GM12801 (cell line): ENCODE data around the gene SUGT1.

Experiments
- TF ChIP-seq, protein P1 (sequence below): IDR thresholded peaks from one replicate; pipeline ENCODE4 v1.5.1; 2011; ENCODE audit warnings: control low read depth; ENCODE audit not compliant: insufficient read length; ENCODE audit errors: extremely low read depth

The SUGT1 gene

DNA sequence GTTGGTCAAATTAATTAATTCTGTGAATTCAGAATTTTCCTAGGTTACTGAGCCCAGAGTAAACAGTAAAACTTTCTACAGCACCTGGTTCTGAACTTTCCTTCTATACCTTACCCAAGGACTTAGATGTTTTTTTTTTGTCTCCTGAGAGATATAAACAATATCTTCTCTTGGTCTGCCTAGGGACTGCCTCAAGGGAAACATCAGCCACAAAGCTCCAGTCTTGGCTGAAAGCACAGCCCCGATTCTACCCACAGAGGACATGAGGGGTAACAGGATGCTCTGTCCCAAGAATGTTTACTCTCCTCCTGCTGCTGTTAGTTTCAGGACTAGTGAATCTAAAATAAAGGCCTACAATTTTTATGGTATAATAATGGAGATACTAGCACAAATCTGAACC is 72.7 kb downstream of the SUGT1 start:
- TF ChIP-seq, protein P1, sequence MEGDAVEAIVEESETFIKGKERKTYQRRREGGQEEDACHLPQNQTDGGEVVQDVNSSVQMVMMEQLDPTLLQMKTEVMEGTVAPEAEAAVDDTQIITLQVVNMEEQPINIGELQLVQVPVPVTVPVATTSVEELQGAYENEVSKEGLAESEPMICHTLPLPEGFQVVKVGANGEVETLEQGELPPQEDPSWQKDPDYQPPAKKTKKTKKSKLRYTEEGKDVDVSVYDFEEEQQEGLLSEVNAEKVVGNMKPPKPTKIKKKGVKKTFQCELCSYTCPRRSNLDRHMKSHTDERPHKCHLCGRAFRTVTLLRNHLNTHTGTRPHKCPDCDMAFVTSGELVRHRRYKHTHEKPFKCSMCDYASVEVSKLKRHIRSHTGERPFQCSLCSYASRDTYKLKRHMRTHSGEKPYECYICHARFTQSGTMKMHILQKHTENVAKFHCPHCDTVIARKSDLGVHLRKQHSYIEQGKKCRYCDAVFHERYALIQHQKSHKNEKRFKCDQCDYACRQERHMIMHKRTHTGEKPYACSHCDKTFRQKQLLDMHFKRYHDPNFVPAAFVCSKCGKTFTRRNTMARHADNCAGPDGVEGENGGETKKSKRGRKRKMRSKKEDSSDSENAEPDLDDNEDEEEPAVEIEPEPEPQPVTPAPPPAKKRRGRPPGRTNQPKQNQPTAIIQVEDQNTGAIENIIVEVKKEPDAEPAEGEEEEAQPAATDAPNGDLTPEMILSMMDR = no peak

DNA sequence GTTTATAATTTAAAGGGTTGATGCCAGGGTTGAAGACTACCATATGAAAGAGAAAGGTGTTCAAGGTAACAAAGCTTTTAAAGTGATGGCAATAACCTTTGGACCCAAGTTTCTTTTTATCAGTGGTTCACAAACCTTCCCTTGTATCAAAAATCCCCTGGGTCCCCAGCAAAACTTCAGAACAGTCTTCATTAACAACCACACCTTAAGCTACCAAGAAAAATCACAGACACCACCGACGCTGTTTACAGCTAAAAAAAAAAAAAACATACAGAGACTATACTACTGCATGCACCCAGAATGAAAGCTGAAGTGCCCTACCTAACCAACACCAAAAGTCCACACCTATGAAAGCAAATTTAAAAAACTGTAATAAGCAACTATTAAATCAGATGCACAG is 73.6 kb downstream of the SUGT1 start:
- TF ChIP-seq, protein P1 = no peak

DNA sequence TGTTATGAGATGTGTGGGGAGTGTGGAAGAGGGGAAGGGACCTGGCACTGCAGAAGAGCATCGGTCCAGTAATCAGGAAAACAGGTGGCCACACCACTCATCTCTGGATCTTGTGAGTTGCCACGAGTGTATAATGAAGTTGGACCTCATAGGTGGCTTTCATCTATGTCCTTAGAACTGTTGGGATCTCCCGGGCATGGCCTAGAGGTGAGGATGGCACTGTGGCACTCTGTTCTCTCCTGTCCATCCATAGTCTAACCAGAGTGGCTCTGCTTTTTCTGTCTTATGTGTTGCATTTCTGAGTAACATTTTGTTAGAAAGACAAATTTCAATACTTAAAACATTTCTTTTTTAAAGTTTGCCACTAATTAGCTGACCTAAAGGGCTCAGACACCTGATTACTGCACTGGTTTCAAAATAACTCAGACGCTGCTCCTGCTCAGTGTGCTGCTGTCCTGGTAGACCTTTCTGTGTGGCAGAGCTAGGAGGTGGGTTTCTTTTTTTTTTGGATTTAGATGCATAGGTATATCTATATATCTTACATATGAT is 81.5 kb downstream of the SUGT1 start:
- TF ChIP-seq, protein P1 = no peak

DNA sequence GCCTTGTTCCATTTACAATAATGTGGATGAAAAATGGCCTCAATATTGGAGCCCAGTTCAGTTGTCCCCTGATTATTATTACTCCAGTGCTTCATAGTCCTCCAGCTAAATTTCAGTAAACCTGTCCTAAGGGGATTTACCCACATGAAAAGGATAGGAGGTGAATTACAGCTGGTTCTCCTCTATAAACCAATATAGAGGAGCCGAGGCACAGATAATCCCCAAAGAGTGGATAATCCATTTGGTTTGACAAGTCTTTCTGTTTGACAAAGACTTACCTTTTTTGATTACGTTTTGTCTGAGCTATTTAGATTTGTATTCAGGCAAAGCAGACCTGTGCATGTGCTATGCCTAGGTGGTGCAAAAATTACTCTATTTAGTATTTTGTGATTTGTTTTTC is 84.3 kb downstream of the SUGT1 start:
- TF ChIP-seq, protein P1 = no peak

DNA sequence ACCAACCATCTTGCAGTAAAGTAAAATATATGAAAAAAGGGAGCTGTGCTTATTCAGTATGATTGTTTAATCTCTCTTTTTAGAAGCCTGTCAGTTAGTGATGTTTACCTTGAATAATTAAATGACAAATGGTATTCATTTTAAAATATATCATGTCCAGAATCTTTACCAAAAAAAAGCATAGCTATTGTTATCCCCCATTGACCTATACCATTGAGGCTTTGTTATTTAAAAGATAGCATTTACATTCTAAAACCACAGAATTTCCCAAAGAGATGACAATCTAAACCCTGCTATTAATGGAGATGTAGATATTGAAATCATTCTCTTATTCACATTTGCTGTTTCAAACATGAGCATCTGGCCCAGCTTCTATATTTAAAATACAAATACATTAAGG is 84.8 kb downstream of the SUGT1 start:
- TF ChIP-seq, protein P1 = no peak

DNA sequence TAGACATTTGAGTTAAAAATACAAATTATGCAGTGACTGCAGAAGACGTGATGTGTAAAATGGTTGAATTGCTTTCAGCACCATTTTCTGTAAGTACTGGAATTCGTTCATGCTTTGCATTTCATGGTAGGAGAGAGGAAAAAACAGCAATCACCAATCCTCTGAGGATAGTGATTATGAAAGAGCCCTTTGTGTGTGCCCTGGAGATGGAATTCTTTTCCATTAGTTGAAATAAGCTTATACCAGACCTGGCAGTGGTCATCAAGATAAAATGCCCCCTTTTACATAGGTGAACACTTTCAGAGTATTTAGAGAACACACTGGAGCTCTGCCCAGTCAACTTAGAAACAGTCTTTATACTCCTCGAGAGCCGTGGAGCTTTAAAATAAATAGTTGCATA is 85.3 kb downstream of the SUGT1 start:
- TF ChIP-seq, protein P1 = no peak

DNA sequence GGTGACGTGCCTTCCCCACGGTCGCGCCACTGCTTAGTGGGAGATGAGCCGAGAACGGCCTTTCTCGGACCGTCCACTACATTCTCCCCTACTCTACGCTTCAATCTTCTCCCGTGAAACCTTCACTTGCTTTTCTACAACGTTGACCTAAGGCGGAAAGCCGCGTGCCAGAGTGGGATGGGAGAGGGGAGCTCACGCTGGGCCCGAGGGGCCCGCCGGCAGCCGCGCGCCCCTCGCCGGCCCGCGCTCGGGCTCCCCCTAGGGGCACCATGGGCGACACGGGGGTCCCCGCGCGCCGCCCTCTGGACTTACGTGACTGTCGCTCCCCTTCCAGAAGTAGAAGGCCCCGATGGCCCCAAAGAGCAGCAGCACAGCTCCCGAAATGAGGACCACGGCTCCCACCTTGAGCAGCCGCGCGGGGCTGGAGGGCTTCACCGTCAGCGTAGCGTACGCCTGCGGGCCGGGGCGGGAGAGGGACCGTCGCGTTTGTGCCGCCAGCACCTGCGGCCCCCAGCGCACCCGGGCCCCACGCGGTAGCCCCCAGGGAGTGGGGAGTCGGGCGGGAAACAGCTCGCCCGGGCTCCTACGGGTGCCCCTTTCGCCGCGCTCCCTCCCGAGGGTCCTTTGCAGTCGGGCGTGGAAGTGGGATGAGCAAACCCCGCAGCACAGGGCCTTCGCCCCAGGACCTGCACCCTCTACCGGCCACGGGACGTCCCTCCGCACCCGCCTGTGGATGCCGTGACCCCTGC is 86.3 kb downstream of the SUGT1 start:
- TF ChIP-seq, protein P1 = no peak
